Retinal pigment epithelial cell (primary cell): ENCODE data around the gene F10.
"Not testable (repeated sequence)": the region's sequence is repeated elsewhere in the genome, so short reads cannot be mapped to it uniquely, and the experiment has no call there.

Experiments
- DNase-seq: peaks from one replicate; pipeline ENCODE4 v3.0.0-alpha.2; 2010; ENCODE audit warnings: low read depth
- H3K4me3 ChIP-seq: 2 replicates; pipeline ENCODE4 v1.5.1; 2011; ENCODE audit warnings: mild to moderate bottlenecking, low read length, control low read depth, moderate library complexity
- CTCF ChIP-seq: conservative IDR thresholded peaks from 2 replicates; pipeline ENCODE4 v1.5.1; 2011; ENCODE audit warnings: low read depth, low read length, control low read depth, inconsistent platforms

Gene F10

GRCh38 chr13:113110048-113110851 is 12.3 kb upstream of the F10 start:
- H3K4me3 ChIP-seq = no peak overlapping the region

GRCh38 chr13:113110852-113111315 is 11.7 kb upstream of the F10 start:
- no peak overlapping the region for H3K4me3 ChIP-seq
- TF ChIP-seq CTCF = no peak
- no peak for DNase-seq

More at GRCh38 chr13:113110048-113110851, 12.3 kb upstream of the F10 start:
- no peak for TF ChIP-seq CTCF
- DNase-seq = no peak

GRCh38 chr13:113111821-113112220 is 10.8 kb upstream of the F10 start:
- H3K4me3 ChIP-seq, DNase-seq: not testable (repeated sequence)

GRCh38 chr13:113112475-113112874 is 10.1 kb upstream of the F10 start:
- H3K4me3 ChIP-seq, DNase-seq: not testable (repeated sequence)

- no peak for TF ChIP-seq CTCF
- DNase-seq = no peak
- no peak overlapping the region for H3K4me3 ChIP-seq
Observed at GRCh38 chr13:113112893-113113845, 9.4 kb upstream of the F10 start.

- no peak for TF ChIP-seq CTCF
- DNase-seq = no peak
- H3K4me3 ChIP-seq = no peak overlapping the region
Observed at GRCh38 chr13:113113846-113114271, 8.7 kb upstream of the F10 start.

GRCh38 chr13:113114511-113115362 is 7.9 kb upstream of the F10 start:
- TF ChIP-seq CTCF = no peak
- H3K4me3 ChIP-seq = no peak overlapping the region
- DNase-seq = no peak
